ENCODE results near the gene PPT2.

- TF ChIP-seq, protein P1, sequence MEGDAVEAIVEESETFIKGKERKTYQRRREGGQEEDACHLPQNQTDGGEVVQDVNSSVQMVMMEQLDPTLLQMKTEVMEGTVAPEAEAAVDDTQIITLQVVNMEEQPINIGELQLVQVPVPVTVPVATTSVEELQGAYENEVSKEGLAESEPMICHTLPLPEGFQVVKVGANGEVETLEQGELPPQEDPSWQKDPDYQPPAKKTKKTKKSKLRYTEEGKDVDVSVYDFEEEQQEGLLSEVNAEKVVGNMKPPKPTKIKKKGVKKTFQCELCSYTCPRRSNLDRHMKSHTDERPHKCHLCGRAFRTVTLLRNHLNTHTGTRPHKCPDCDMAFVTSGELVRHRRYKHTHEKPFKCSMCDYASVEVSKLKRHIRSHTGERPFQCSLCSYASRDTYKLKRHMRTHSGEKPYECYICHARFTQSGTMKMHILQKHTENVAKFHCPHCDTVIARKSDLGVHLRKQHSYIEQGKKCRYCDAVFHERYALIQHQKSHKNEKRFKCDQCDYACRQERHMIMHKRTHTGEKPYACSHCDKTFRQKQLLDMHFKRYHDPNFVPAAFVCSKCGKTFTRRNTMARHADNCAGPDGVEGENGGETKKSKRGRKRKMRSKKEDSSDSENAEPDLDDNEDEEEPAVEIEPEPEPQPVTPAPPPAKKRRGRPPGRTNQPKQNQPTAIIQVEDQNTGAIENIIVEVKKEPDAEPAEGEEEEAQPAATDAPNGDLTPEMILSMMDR (IDR thresholded peaks at IDR 0.05): no peak
- no peak for TF ChIP-seq POLR2A (IDR thresholded peaks at IDR 0.05)
Measured at GRCh38 chr6:32168807-32169591, 15.1 kb downstream of the PPT2 start.

All from thyroid gland (tissue), 4 donors.